Smooth muscle cell of the umbilical artery (primary cell): ENCODE measurements around the gene LTC4S. TPM values are rescaled to one million over a fixed set of nuclear protein-coding genes. Genes with fewer than 3 reads are reported as not detected.

Source experiments
- total RNA-seq: library from RNA; depleted of rRNA; stranded (reverse); fragments of >200 nt; gene quantifications from 2 replicates; pipeline ENCODE4 v1.2.3, GENCODE V29; 2014

The LTC4S gene, protein sequence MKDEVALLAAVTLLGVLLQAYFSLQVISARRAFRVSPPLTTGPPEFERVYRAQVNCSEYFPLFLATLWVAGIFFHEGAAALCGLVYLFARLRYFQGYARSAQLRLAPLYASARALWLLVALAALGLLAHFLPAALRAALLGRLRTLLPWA
- total RNA-seq = 0.59 and 1.0 TPM in 2 replicates

DNA sequence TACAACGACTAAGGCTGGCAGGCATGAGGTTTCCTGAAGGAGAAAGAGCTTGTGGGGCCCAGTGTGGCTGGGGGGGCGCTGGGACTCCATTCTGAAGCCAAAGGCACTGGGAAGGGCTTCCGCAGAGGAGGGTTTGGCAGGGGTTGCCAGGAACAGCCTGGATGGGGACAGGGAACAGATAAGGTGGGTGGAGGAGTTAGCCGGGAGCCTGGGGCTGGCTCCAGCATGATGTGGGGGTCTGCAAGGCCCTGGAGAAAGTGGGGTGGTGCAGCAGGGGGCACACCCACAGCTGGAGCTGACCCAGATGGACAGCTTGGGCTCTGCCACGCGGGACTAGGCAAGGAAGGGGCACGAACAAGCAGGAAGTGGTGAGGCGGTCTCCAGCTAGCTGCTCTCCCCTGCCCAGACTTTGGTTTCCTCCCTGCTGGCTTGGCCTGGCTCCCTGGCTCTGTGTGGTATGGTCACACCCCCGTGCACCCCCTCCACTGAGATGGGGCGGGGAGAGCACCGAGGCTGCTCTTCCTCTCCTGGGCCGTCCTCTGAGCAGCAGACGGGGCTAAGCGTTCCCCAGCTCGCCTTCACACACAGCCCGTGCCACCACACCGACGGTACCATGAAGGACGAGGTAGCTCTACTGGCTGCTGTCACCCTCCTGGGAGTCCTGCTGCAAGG lies at the start of gene LTC4S:
LTC4S (plus strand) TSS at position 519 of the 672 bp plus-strand sequence; CDS start at position 614, 95 bp downstream.

GRCh38 chr5:179806250-179807048 lies 12.7 kb downstream of the LTC4S start, which contains the start of gene MGAT4B:
Gene MGAT4B, minus strand, starts transcription at chr5:179806866. Its CDS starts 283 bp downstream, at chr5:179806583.

DNA sequence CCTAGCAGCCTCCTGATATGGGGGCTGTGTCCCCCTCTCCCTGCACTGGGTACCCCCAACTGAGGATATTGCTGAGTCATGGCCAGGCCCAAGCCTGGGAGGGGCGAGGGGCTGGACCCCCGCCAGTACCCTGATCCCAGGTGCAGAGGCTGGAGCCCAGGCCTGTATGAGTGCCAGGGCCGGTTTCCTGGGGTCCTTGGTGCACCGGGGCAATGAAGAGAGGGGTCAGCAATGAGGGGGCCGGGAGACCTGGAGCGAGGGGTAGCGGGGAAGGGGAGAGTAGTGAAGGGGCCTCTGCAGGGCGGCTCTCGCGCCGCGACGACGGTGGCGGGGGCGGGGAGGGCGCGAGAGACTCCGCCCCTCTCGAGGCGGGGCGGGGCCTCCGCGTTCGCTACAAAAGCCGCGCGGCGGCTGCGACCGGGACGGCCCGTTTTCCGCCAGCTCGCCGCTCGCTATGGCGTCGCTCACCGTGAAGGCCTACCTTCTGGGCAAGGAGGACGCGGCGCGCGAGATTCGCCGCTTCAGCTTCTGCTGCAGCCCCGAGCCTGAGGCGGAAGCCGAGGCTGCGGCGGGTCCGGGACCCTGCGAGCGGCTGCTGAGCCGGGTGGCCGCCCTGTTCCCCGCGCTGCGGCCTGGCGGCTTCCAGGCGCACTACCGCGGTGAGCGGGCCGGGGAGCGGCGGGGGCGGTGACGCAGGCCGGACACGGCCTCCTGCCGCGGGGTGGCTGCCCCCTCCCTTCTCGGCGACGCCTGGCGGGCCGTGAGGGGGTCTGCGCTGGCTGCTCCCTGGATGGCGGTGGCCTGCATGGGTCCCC lies 26.9 kb downstream of the LTC4S start, which contains the start of gene SQSTM1:
SQSTM1 (plus strand) TSS at position 423 of the 815 bp plus-strand sequence; CDS start at position 455, 32 bp downstream.

Other genes with a start within 250 kb of the LTC4S start
- gene RUFY1, start 243.4 kb upstream of the LTC4S start, total RNA-seq = 45.4 and 63.3 TPM in 2 replicates
- gene HNRNPH1, start 170.3 kb upstream of the LTC4S start, total RNA-seq = 443 and 574 TPM in 2 replicates
- 0.23 TPM in 1 of 2 replicates, not detected in the other for gene CBY3, start 113.0 kb upstream of the LTC4S start, total RNA-seq
- 1,153 and 1,230 TPM in 2 replicates for gene CANX, start 95.0 kb upstream of the LTC4S start, total RNA-seq
- gene MAML1, start 61.2 kb upstream of the LTC4S start, total RNA-seq = 6.5 and 9.9 TPM in 2 replicates
- gene MGAT4B, start 12.9 kb downstream of the LTC4S start, total RNA-seq = 154 and 261 TPM in 2 replicates
- gene SQSTM1, start 26.9 kb downstream of the LTC4S start, total RNA-seq = 861 and 954 TPM in 2 replicates
- 11.0 and 14.5 TPM in 2 replicates for gene MRNIP, start 64.8 kb downstream of the LTC4S start, total RNA-seq
- 52.9 and 90.9 TPM in 2 replicates for gene TBC1D9B, start 113.9 kb downstream of the LTC4S start, total RNA-seq